SK-N-SH (cell line): ENCODE measurements around the gene TECPR1. TPM values are rescaled to one million over a fixed set of nuclear protein-coding genes. Genes with fewer than 3 reads are reported as not detected.

Experiments used
- CTCF ChIA-PET: fragments of 300-600, 350-600 bp; formaldehyde crosslinking; extraction: SDS; loops from one replicate; lab custom pipeline; 2021; lab: Yijun Ruan, JAX
- POLR2A ChIA-PET: fragments of 350-600 bp; sonication (Branson Sonifier 250); formaldehyde crosslinking; extraction: SDS; loops from one replicate; lab custom pipeline; 2020; ENCODE audit warnings: antibody characterized with exemption, inconsistent platforms; lab: Yijun Ruan, JAX
- DNase-seq: peaks from one replicate; pipeline ENCODE4 v3.0.0; 2012
- H2AFZ ChIP-seq: fragments of 200-600 bp; sonication (generic); 2 replicates; pipeline ENCODE4 v1.8.1; 2016; ENCODE audit warnings: antibody characterized with exemption, mild to moderate bottlenecking, low read depth
- H3F3A ChIP-seq: fragments of 200-600 bp; sonication (generic); replicated peaks from 2 replicates; pipeline ENCODE3; 2016; ENCODE audit warnings: antibody characterized with exemption, mild to moderate bottlenecking; ENCODE audit not compliant: insufficient read depth
- H3K27ac ChIP-seq, 2 experiments: fragments of 200-500 bp in 1 of 2; fragments of 200-600 bp in 1 of 2; sonication (Bioruptor generic) in 1 of 2; sonication (generic), shearing (Covaris generic) in 1 of 2; 2 replicates each; pipeline versions ENCODE4 v1.5.1 to v1.6.1; 2014 to 2016; ENCODE audit warnings: low read depth in 2 of 2, inconsistent platforms in 1 of 2, low read length in 1 of 2, mild to moderate bottlenecking in 1 of 2, mixed read lengths in 1 of 2
- H3K27me3 ChIP-seq: fragments of 200-600 bp; sonication (generic), shearing (Covaris generic); 2 replicates; pipeline ENCODE4 v1.6.1; 2016; ENCODE audit warnings: mixed run types; ENCODE audit not compliant: insufficient read depth
- H3K36me3 ChIP-seq, 2 experiments: fragments of 200-500 bp in 1 of 2; fragments of 200-600 bp in 1 of 2; sonication (Bioruptor generic) in 1 of 2; sonication (generic) in 1 of 2; replicated peaks in 1 of 2; 2 replicates each; pipeline versions ENCODE3 to v1.5.1; 2014 to 2016; ENCODE audit warnings: low read length in 1 of 2, mild to moderate bottlenecking in 1 of 2; ENCODE audit not compliant: insufficient read depth in 2 of 2, control insufficient read depth in 1 of 2
- H3K4me1 ChIP-seq, 2 experiments: fragments of 200-500 bp in 1 of 2; fragments of 200-600 bp in 1 of 2; sonication (Bioruptor generic) in 1 of 2; sonication (generic), shearing (Covaris generic) in 1 of 2; 2 replicates each; pipeline versions ENCODE4 v1.5.1 to v1.6.1; 2014 to 2016; ENCODE audit warnings: low read depth in 1 of 2, low read length in 1 of 2, mixed run types in 1 of 2; ENCODE audit not compliant: insufficient read depth in 2 of 2, control insufficient read depth in 1 of 2
- H3K4me2 ChIP-seq: fragments of 200-600 bp; sonication (generic), shearing (Covaris generic); 2 replicates; pipeline ENCODE4 v1.6.1; 2017; ENCODE audit warnings: mixed run types
- H3K4me3 ChIP-seq, 2 experiments: fragments of 200-500 bp in 1 of 2; fragments of 200-600 bp in 1 of 2; sonication (Bioruptor generic) in 1 of 2; sonication (generic), shearing (Covaris generic) in 1 of 2; 2 replicates each; pipeline versions ENCODE4 v1.5.1 to v1.8.1; 2014 to 2016; ENCODE audit warnings: low read depth in 2 of 2, inconsistent platforms in 1 of 2, low read length in 1 of 2, mild to moderate bottlenecking in 1 of 2, mixed read lengths in 1 of 2, moderate library complexity in 1 of 2
- H3K79me2 ChIP-seq: fragments of 200-600 bp; sonication (generic); 2 replicates; pipeline ENCODE4 v1.8.1; 2017; ENCODE audit warnings: mild to moderate bottlenecking; ENCODE audit not compliant: insufficient read depth
- H3K9ac ChIP-seq: fragments of 200-600 bp; sonication (generic); 2 replicates; pipeline ENCODE4 v1.6.1; 2017; ENCODE audit warnings: mixed run types
- H3K9me2 ChIP-seq: fragments of 200-600 bp; sonication (generic); 2 replicates; pipeline ENCODE4 v1.6.1; 2017; ENCODE audit warnings: mixed run types
- H3K9me3 ChIP-seq: fragments of 200-600 bp; sonication (generic); 2 replicates; pipeline ENCODE4 v1.6.1; 2017; ENCODE audit warnings: mixed run types, mild to moderate bottlenecking, moderate library complexity
- H4K20me1 ChIP-seq: fragments of 200-600 bp; sonication (generic); 2 replicates; pipeline ENCODE4 v1.6.1; 2017; ENCODE audit warnings: mild to moderate bottlenecking, mixed run types; ENCODE audit not compliant: insufficient read depth
- CHD2 ChIP-seq: fragments of 150-350 bp; IDR thresholded peaks from 2 replicates; pipeline ENCODE4 v1.6.1; 2018; ENCODE audit warnings: low read length; ENCODE audit not compliant: partially characterized antibody
- EP300 ChIP-seq, 2 experiments: IDR thresholded peaks; 2 replicates each; pipeline versions ENCODE4 v1.4.0 to v1.6.1; 2012; ENCODE audit warnings: borderline replicate concordance in 1 of 2, low read depth in 1 of 2, low read length in 1 of 2
- GATA2 ChIP-seq: sonication (generic); formaldehyde crosslinking; IDR thresholded peaks from 2 replicates; pipeline ENCODE4 v1.5.0; 2020; ENCODE audit warnings: mild to moderate bottlenecking, missing genetic modification reagents
- MEF2A ChIP-seq: IDR thresholded peaks from 2 replicates; pipeline ENCODE4 v1.4.0; 2012; ENCODE audit warnings: low read depth, borderline replicate concordance
- MXI1 ChIP-seq: IDR thresholded peaks from 2 replicates; pipeline ENCODE4 v1.6.1; 2012; ENCODE audit warnings: mild to moderate bottlenecking, low read depth, low read length, improper control_type of control experiment
- NFIC ChIP-seq: IDR thresholded peaks from 2 replicates; pipeline ENCODE4 v1.4.0; 2012; ENCODE audit warnings: borderline replicate concordance
- NRF1 ChIP-seq: IDR thresholded peaks from 2 replicates; pipeline ENCODE4 v1.6.1; 2012; ENCODE audit warnings: low read depth, mild to moderate bottlenecking, low read length
- POLR2AphosphoS5 ChIP-seq: IDR thresholded peaks from 2 replicates; pipeline ENCODE4 v1.6.1; 2012; ENCODE audit warnings: low read depth, low read length
- RCOR1 ChIP-seq: fragments of 150-350 bp; IDR thresholded peaks from 2 replicates; pipeline ENCODE4 v1.6.1; 2017; ENCODE audit warnings: antibody characterized with exemption, low read length
- WGBS: methylation state at CpG from one replicate; pipeline ENCODE4 v1.1.6; 2017; ENCODE audit warnings: low lambda C conversion rate; 5-methylcytosine and 5-hydroxymethylcytosine counted together
- polyA plus RNA-seq, 3 experiments: library from polyadenylated mRNA; depleted of rRNA; stranded (reverse); fragments of >200 nt; gene quantifications; 2 replicates each; pipeline ENCODE4 v1.2.3, GENCODE V29; 2012
- TF ChIP-seq, protein P1 (sequence below): IDR thresholded peaks from 2 replicates; pipeline ENCODE4; 2012
- TF ChIP-seq, protein P2 (sequence below): fragments of 150-350 bp; IDR thresholded peaks from 2 replicates; pipeline ENCODE4 v1.6.1; 2016; ENCODE audit warnings: mild to moderate bottlenecking, low read depth, low read length
- TF ChIP-seq, protein P3 (sequence below): IDR thresholded peaks from 2 replicates; pipeline ENCODE4 v1.4.0; 2012; ENCODE audit warnings: low read depth
- TF ChIP-seq, protein P4 (sequence below): fragments of 200-600 bp; sonication (generic); IDR thresholded peaks from 2 replicates; pipeline ENCODE4 v1.6.1; 2017; ENCODE audit warnings: antibody characterized with exemption, mild to moderate bottlenecking, moderate library complexity
- TF ChIP-seq, protein P5 (sequence below): IDR thresholded peaks from 2 replicates; pipeline ENCODE4 v1.4.0; 2012; ENCODE audit warnings: low read depth, borderline replicate concordance
- TF ChIP-seq, protein P6 (sequence below): fragments of 150-350 bp; IDR thresholded peaks from 2 replicates; pipeline ENCODE4 v1.6.1; 2017; ENCODE audit warnings: antibody characterized with exemption, low read length, low read depth, borderline replicate concordance

Gene TECPR1
- polyA plus RNA-seq, 1 of the 3 experiments (the other 2 are of a cell fraction), result 6.8 TPM

DNA sequence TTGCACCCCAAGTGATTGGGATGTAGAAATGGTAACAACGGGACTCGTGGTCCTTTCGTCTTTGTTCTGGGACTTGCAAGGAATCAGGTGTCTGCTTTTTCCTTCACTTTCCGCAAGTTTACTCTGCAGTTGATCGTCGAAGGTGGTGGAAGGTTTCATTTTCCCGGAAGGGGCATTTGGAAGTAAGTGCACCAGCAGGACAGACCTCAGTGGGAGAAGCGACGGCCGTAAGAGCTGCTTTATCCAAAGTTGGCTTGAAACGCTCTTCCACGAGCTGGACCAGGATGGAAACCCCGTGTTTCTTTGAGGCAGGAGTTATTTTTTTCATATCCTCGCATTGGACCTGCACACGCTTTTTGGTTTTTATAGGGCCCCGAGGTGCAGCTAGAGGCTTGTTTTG is 30.7 kb upstream of the TECPR1 start:
- Histone ChIP-seq H4K20me1 (peaks cover 42% of the 10 kb centered on the region), H3K4me2 (peak overlapping the region; percentile 96)

More for the DNA sequence above, 30.7 kb upstream of the TECPR1 start:
- peak; percentile 6 for DNase-seq
- no peaks in the 10 kb centered on the region for H3K9me3 ChIP-seq
- TF ChIP-seq, protein P1, sequence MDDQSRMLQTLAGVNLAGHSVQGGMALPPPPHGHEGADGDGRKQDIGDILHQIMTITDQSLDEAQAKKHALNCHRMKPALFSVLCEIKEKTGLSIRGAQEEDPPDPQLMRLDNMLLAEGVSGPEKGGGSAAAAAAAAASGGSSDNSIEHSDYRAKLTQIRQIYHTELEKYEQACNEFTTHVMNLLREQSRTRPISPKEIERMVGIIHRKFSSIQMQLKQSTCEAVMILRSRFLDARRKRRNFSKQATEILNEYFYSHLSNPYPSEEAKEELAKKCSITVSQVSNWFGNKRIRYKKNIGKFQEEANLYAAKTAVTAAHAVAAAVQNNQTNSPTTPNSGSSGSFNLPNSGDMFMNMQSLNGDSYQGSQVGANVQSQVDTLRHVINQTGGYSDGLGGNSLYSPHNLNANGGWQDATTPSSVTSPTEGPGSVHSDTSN, result no peak
- no peak for TF ChIP-seq MEF2A
- TF ChIP-seq POLR2AphosphoS5, result no peak
- TF ChIP-seq, protein P2, sequence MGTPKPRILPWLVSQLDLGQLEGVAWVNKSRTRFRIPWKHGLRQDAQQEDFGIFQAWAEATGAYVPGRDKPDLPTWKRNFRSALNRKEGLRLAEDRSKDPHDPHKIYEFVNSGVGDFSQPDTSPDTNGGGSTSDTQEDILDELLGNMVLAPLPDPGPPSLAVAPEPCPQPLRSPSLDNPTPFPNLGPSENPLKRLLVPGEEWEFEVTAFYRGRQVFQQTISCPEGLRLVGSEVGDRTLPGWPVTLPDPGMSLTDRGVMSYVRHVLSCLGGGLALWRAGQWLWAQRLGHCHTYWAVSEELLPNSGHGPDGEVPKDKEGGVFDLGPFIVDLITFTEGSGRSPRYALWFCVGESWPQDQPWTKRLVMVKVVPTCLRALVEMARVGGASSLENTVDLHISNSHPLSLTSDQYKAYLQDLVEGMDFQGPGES, result no peak
- TF ChIP-seq RCOR1, result no peak
- TF ChIP-seq, protein P3, sequence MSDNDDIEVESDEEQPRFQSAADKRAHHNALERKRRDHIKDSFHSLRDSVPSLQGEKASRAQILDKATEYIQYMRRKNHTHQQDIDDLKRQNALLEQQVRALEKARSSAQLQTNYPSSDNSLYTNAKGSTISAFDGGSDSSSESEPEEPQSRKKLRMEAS, result no peak
- TF ChIP-seq, protein P4, sequence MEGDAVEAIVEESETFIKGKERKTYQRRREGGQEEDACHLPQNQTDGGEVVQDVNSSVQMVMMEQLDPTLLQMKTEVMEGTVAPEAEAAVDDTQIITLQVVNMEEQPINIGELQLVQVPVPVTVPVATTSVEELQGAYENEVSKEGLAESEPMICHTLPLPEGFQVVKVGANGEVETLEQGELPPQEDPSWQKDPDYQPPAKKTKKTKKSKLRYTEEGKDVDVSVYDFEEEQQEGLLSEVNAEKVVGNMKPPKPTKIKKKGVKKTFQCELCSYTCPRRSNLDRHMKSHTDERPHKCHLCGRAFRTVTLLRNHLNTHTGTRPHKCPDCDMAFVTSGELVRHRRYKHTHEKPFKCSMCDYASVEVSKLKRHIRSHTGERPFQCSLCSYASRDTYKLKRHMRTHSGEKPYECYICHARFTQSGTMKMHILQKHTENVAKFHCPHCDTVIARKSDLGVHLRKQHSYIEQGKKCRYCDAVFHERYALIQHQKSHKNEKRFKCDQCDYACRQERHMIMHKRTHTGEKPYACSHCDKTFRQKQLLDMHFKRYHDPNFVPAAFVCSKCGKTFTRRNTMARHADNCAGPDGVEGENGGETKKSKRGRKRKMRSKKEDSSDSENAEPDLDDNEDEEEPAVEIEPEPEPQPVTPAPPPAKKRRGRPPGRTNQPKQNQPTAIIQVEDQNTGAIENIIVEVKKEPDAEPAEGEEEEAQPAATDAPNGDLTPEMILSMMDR, result no peak
- no peak for TF ChIP-seq NRF1
- TF ChIP-seq EP300 (IDR thresholded peaks at IDR 0.05; ENCODE audit: borderline replicate concordance in 1 of 2, low read depth in 1 of 2, low read length in 1 of 2), result no peak
- no peak for TF ChIP-seq GATA2 (CRISPR knock-in tag)
- TF ChIP-seq MXI1, result no peak
- TF ChIP-seq, protein P5, sequence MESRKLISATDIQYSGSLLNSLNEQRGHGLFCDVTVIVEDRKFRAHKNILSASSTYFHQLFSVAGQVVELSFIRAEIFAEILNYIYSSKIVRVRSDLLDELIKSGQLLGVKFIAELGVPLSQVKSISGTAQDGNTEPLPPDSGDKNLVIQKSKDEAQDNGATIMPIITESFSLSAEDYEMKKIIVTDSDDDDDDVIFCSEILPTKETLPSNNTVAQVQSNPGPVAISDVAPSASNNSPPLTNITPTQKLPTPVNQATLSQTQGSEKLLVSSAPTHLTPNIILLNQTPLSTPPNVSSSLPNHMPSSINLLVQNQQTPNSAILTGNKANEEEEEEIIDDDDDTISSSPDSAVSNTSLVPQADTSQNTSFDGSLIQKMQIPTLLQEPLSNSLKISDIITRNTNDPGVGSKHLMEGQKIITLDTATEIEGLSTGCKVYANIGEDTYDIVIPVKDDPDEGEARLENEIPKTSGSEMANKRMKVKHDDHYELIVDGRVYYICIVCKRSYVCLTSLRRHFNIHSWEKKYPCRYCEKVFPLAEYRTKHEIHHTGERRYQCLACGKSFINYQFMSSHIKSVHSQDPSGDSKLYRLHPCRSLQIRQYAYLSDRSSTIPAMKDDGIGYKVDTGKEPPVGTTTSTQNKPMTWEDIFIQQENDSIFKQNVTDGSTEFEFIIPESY, result no peak
- TF ChIP-seq, protein P6, sequence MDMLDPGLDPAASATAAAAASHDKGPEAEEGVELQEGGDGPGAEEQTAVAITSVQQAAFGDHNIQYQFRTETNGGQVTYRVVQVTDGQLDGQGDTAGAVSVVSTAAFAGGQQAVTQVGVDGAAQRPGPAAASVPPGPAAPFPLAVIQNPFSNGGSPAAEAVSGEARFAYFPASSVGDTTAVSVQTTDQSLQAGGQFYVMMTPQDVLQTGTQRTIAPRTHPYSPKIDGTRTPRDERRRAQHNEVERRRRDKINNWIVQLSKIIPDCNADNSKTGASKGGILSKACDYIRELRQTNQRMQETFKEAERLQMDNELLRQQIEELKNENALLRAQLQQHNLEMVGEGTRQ, result no peak
- TF ChIP-seq CHD2, result no peak
- TF ChIP-seq NFIC, result no peak
- WGBS, result 68% methylated on average over 16 of the region's 16 CpGs
- H3K36me3 ChIP-seq, result peaks cover 0 to 14% of the 10 kb centered on the region in 2 experiments
- peaks cover 35 to 64% of the 10 kb centered on the region in 2 experiments; a peak in 3 of 4 replicates for H3K4me1 ChIP-seq
- H2AFZ ChIP-seq, result no peak overlapping the region
- CTCF ChIA-PET, result interaction anchor here (0.8 to 3.9 kb wide), 4 partner anchors 11 to 554 kb away, joined by 3 to 27 read pairs (median 5); partner anchors contain the start of gene BAIAP2L1
- no peaks in the 10 kb centered on the region for H3K9me2 ChIP-seq
- H3K4me3 ChIP-seq, result peak overlapping the region; percentile 80 to 92
- peaks cover 60% of the 10 kb centered on the region for H3K79me2 ChIP-seq
- POLR2A ChIA-PET, result no interaction called here
- peaks cover 11% of the 10 kb centered on the region for H3F3A ChIP-seq
- no peaks in the 10 kb centered on the region for H3K27me3 ChIP-seq
- H3K9ac ChIP-seq, result peak overlapping the region; percentile 96
- peak overlapping the region in 1 of 2 experiments; percentile 66; a peak in 3 of 4 replicates for H3K27ac ChIP-seq
